SKM-1 (cell line): ENCODE measurements around the gene LATS2.

ENCODE experiments used
- DNase-seq: peaks from one replicate; lab custom pipeline; 2025; ENCODE audit not compliant: unreplicated experiment; lab: John Stamatoyannopoulos, UW

Gene LATS2

DNA sequence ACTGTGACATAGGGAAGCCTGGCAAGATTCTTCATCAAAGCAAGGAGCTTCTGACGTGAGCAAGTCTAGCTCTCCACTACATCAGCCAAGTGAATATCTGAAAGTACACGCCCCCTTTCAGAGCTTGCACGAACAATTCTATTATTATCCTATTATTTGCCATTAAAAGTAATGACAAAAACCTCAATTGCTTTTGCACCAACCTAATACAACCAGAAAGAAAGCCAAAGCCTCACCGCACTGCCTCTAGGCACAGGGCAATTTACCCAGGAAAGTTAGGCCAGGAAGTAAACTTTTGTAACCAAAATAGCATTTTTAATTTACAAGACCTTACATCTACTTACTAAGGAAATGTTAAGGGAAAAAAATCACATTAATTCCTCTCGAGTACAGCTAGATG lies 41.2 kb downstream of the LATS2 start:
- no peak for DNase-seq

DNA sequence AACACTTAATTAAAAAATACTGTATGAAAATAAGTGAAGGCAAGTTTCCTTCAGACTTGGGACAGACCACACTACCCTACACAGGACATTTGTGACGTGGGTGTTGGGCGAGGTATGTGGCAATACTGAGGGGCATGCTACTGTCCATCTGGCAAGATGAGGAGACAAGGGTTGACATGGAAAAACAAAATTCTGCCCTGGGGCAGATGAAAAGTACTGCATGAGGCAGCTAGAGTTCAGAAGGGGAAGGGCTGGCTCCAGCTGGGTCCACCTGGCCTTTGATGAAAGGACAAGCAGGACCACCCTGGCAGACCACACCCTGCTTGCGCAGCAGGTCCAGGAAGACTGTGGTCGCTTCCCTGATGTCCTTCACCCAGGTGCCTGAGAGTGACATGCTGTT lies 43.2 kb downstream of the LATS2 start:
- DNase-seq: no peak

DNA sequence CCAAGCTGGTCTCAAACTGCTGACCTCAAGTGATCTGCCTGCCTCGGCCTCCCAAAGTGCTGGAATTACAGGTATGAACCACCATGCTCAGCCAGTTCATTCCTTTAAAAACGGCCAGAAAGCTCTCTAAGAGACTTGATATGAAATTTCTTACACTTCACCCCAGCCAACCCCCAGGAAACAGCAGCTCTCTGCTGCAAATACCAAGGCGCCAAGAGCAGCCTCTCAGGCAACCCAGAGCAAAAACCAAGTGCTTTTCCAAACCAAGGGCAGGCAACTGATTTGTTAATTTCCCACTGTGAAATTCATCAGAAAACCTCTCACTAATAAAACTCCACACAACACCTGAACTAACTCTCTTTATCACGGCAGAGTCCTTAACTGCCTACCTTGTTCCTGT lies 44.9 kb downstream of the LATS2 start:
- DNase-seq: no peak

DNA sequence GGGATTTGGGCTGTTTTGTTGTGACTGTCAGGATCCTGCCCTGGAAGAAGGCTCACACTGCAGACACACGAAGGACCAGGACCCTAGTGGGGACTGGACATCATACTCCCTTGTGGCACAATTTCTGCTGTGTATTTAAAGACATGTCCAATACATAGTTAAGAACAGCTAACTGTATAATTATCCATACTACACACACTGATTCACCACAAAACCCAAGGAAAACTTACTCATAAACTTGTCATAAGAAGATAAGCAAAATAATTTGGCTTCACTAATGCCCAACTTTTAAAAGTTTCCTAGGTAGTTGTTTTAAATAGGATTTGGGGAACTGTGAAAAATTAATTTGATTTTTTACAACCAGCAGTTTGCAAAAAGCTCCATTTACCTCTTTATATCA lies 46.1 kb downstream of the LATS2 start:
- no peak for DNase-seq

DNA sequence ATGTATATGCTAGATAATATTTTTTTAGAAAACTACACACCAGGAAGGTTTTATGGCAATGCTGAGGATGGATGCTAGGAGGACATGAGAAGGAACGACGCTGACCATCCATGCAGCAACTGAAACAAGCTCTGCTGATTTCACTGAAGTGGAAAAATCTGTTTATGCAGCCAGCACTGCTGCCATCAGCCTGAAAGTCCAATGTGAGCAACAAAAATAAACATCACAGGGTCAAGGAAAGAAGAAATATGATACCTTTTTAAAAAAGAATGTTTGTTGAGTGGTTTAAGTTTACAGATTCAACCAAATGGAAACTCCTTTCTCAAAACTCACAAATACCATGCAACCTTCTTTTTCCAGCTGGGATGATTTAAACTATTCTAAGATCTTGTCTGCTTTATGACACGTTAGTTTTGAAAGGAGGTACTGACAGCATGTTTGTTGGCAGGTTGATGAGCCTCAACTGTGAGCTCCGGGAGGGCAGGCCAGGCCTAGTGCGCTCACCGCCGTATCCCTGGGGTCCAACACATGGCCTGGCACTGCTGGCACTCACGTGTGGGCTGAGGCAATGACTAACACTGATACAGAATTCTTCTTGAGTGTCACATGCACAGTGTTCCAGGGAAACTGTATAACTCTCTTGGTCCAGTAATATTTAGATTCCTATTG lies 46.8 kb downstream of the LATS2 start:
- no peak for DNase-seq

DNA sequence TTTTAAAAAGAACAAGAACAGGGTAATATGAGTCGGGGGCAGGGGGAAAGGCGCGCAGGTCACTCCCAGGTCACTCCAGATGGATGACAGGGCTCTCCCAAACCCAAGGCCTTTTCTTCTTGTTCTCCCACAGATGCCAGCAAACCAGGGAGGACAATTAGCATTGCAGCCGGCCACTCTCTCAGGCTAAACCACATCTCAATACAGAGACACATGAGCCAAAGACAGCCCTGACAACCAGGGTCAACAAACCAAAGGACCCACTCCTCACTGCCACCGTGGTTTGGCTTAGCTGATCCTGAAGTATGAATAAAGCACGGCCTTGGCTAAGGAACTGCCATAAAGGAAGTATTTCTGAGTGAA lies 47.3 kb downstream of the LATS2 start:
- no peak for DNase-seq

DNA sequence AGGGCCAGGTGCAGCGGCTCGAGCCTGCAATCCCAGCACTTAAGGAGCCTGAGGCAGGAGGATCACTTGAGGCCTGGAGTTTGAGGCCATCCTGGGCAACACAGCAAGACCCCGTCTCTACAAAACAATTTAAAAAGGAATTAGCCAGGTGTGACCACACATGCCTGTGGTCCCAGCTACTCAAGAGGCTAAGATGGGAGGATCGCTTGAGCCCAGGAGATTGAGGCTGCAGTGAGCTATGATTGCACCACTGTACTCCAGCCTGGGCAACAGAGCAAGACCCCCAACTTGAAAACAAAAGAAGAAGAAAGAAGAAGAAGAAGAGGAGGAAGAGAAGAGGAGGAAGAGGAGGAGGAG lies 47.7 kb downstream of the LATS2 start:
- no peak for DNase-seq

DNA sequence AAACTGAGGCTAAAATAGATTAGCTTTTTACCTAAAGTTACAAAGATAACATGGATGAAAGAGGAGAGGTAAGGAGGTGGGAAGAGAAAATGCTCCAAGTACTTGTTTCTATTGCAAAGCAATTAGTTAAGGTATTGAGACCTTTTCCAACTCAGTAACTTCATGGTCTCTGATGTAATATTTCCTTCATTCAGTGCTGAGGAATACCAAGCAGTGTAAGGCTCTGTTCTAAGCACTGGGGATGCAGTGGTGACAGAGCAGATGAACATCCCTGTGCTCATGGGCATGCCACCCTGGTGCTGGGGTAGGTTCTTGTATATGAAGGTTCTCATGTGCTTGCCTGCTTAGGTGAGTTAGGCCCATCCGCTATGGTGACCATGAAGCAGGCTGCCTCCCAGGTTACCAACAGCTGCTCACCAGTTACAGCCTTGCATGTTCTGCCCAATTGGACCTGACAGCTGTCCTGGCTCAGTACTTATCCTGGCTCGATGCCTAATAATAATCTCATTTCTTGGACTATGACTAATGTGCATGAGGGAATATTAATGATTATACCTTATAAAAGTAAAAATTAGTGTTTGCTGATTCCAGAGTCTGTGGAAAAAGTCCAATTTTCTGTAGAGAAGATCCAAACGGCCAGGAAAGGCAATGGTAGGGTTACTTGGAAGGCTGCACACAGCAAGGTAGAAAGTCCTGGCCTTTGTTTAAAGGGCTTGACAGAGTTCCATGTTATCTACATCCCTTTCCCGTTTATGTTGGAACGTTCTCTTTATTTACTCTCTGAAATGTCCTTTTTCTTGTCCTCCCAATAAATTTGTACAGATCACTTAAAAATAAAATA lies 48.3 kb downstream of the LATS2 start:
- DNase-seq: no peak

DNA sequence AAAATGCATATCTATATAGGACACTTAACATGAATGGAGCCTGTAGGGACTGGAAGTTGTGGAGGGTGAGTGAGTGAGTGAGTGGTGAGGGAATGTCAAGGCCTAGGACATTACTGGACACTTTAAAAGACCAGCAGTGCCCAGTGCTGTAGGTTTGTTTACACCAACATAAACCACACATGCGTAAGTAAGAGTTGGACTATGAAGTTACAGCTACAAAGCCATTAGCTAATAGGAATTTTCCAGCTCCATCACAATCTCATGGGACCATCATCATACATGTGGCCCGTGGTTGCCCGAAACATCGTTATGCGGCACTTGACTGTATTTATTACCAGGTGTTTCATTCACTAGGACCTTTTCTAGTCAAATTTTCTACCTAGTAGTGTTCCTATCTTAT lies 49.2 kb downstream of the LATS2 start:
- no peak for DNase-seq

DNA sequence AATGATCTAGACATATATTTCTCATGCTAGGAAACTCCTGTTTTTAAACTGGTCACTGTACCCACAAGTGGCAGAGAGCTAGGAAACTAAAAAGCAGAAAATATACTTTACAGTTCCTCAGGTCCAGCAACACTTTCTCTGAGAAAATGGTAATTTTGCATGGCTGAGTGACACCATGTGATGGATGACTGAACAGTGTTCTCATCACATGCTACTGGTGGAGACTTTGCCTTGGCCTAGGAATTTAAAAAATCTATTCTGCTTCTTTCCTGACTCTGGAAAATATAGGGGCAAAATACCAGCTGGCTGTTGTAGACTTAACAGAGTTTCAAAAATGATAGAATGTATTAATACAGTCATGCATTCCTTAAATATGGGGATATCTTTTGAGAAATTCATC lies 50.0 kb downstream of the LATS2 start:
- DNase-seq: no peak

DNA sequence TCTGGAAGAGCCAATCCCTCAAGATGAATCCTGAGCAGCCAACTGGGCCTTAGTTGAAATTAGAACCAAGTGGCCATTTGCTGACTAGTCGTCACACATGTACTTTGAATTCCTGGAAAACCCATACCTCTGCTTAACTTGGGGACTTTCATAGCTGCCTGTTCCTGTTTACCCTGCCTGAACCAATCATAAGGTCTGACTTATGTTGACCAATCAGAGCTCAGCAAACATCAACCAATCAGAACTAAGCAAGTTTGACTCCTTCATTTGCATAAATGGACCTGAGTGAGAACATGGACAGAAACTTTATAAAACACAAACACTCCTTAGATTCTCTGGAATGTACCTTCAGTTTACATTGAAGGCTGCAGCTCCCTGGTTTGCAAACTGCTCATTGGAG lies 50.8 kb downstream of the LATS2 start:
- no peak for DNase-seq

DNA sequence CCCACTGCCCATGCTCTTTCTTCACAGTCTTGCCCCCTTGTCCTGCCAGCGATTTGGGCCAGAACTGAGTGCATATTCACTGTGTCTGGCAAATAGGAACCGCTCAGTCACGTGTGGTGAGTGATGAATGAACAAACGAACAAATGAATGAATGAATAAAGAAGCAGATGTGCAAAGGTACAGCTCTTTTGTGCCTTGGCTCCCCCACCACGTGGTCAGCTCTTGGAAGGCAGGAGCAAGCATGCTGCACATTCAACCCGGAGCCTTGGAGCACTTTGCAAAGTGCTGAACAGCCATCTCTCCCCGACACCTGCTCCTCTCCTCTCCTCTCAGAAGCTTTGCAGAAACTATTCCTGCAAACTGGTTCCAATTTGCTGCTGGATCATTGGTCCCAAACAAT lies 52.4 kb downstream of the LATS2 start:
- DNase-seq: no peak

DNA sequence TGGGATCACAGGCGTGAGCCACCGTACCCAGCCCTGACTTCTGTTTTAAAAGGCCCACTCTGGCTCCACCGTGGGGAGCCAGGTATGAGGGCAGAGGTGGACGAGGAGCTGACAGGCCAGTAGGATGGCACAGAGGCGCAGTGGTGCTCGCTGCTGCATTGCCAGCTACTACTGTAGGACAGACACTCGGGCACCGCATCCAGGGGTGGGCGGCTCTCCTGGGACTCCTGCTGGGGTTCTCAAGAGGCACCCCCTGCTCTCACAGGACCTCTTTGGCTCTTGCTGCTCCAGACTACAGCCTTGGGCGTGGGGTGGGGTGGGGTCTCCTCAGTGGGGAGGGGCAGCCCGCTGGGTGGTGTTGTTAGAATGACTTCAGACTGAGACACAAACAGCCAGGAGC lies 53.4 kb downstream of the LATS2 start:
- no peak for DNase-seq

DNA sequence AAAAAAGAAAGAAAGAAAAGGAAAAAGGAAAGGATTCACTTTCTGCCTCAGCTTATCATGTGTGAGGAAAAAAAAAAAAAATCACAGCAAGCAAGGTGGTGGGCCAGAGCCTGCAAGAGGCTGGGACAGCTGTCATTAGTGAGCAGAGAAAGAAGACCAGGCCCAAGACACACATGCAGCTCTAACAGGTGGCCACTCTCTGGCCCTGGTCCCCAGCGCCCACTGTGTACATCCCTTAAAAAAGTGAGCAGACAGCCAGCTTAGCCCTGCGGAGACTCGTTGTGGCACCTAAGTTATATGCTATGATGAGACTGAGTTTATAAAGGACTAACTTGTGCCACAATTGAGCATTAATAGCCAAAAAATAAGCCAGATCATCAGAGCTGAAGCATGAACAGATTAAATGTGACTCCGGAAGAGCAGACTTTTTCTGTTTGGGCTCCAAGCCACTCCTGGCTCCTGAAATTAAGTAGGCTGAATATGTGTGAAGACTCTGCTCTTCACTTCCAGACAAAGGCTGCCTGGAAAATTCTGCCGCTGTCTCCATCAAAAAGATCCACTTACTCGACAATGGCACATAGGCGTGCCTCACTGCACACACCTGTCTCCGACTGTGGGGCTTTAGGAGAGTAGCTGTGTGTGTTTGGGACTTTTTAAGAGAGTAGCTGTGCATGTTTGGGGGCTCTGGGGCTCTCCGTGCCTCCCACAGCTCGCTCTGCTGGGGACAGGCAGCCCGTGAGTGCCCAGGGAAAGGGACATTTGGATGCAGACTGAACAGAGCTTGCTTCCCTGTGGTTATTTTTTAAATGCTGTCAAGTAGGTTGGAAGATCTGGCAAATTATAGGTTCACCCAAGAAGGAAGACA lies 55.0 kb downstream of the LATS2 start:
- no peak for DNase-seq

DNA sequence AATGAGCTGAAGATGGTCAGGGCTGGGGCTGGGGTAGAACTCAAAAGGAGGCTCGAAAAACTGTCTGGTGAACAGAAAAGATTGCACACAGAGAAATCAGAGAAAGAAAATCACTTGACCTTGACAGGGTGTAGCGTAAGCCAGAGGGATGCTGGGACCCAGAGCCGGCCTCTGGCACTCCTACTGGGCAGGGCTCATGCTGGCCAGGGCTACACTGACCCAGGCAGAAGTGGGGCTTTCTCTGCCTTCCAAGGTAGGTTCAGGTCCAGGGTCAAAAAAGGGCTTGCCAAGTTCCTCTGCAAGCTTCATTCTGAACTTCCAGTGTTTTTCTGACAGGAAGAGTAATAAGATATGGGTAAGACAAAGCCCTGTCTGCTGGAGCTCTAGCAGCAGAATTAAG lies 56.2 kb downstream of the LATS2 start:
- DNase-seq: no peak

DNA sequence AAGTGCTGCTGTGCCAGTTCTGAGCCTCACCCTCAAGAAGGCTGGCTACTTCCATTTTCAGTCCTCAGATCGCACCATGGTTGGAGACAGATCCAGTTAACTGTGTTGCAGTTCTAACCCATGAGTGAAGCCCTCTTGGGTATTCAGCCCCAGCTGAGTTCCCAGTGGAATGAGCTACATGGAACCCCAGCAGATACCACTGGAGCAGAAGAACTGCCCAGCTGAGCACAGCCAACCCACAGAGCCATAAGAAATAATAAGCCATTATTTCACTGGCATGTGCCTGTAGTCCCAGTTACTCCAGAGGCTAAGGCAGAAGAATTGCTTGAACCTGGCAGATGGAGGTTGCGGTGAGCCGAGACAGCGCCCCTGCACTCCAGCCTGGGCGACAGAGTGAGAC lies 59.9 kb downstream of the LATS2 start:
- no peak for DNase-seq

DNA sequence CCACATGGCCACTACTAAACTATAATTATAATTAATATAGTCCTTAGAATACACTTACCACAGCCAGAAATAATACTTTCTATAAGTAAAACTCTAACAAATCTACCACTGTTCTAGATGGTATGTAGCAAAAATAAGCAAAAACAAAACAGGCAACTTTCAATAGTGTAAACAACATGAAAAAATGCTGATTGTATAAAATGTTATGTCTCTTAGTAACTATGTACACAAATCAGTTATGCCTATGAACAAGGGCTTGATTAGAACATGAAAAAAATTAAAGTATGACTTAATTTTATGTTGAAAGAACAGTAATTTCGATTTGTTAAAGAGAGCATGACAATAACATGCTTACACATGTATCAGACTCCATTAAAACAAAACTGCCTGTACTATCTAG lies 60.7 kb downstream of the LATS2 start:
- no peak for DNase-seq

DNA sequence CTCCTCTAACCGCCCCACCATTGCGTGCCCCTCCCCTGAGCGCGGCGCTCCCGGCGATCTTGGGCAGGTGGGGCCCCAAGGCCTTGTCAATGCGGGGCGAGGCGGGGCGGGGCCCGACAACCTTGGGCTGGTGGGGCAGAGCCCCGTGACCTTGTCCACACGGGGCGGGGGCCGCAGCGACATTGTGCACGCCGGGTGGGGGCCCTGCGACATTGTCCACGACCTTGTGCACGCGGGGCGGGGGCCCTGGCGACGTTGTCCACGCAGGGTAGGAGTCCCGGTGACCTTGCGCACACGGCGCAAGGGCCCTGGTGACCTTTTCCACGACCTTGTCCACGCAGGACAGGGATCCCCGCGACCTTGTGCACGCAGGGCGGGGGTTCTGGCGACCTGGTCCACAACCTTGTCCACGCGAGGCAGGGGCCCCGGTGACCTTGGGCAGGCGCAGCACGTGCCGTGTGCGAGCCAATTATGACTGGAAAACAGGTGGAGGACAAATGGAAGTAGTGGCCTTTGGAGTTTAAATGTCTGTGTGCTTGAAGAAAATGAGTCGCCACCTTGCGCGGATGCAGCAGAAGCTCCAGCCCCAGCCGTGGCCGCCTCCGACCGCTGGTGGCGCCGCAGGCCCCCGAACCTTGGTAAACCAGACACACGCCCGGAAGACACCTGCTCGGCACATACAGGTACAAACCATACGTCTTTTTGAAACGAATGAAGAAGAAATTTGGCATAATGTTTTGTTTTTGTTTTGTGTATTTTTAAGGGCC lies 62.6 kb downstream of the LATS2 start:
- no peak for DNase-seq

DNA sequence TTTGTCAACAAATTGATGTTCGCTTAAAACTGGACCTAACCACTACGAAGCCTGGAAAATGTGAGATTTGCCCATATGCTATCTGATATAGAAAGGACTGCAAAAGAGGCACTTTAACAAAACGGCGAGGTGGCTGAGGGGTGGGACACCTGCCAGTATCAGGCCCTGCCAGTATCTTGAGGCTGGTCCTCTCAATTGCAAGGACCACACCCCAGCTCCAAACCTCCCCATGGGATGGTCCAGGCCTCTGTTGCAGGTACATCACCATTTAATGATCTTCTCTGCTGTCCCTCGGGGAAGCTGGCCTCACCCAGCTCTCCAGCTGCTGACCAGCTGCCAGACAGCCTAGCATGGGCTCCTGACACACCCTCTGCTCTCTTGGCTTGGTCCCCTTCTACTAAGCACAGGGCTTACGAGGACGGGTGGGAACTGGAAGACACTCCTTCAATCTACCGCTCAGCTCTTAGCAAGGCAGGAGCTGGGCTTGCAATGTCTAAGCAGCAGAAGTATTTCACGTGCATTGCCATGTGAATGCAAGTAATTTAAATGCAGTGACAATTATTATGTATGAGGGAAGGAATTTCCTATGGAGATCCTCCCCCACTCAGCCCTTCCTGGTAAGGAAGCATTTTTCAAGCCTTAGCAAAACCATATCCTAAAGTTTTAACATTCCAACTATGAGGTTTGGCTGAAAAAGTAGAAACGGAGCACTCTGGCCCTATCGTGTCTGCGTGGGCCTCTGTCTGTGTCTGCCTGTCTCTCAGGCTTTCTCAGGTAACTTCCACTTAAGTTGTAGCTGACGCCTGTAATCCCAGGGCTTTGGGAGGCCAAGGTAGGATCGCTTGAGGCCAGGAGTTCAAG lies 63.9 kb downstream of the LATS2 start:
- no peak for DNase-seq

DNA sequence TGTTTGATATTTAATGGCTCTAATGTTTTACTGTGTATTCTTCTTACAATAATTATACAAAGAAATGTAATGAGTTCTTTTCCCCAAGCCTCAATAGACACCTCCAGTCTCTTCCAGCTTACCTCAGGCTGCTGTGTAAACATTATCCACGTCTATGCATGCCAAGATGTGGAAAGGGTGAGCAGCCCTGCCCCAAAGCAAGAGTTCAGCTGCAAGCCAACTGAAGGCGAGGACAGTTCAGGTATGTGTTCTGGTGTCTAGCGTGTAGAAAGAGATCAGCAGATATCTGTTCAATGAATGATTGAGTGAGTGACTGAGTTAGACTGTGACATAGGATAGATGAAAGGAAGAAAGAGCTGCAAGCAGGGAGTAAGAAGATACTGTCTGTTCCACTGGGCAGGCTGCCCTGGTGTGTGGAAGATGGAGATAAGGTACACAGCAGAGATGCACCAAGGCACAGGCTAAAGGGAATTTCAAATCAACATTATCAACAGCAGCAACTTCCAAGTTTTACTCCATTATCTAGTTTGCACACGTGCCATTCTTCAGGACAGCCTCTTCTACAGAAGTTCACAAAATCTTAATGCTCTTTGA lies 66.0 kb downstream of the LATS2 start:
- no peak for DNase-seq
